Measurements from ENCODE around the gene LRRC43.

The LRRC43 gene

GRCh38 chr12:122158700-122159285 lies 24.1 kb upstream of the LRRC43 start:
- TF ChIP-seq CTCF (IDR thresholded peaks at IDR 0.05; ENCODE audit: insufficient read depth, missing control alignments), result no peak
- no peak for FAIRE-seq
- no peak for DNase-seq (ENCODE audit: insufficient read length, low spot score)

- DNase-seq (ENCODE audit: insufficient read length, low spot score), result no peak
- FAIRE-seq, result no peak
- TF ChIP-seq CTCF (IDR thresholded peaks at IDR 0.05; ENCODE audit: insufficient read depth, missing control alignments), result no peak
Measured at GRCh38 chr12:122159882-122160281, 23.0 kb upstream of the LRRC43 start.

GRCh38 chr12:122160761-122161160 lies 22.2 kb upstream of the LRRC43 start:
- no peak for FAIRE-seq
- DNase-seq (ENCODE audit: insufficient read length, low spot score), result no peak
- TF ChIP-seq CTCF (IDR thresholded peaks at IDR 0.05; ENCODE audit: insufficient read depth, missing control alignments), result no peak

- TF ChIP-seq CTCF (IDR thresholded peaks at IDR 0.05; ENCODE audit: insufficient read depth, missing control alignments), result no peak
- no peak for DNase-seq (ENCODE audit: insufficient read length, low spot score)
- no peak for FAIRE-seq
Measured at GRCh38 chr12:122161682-122162081, 21.2 kb upstream of the LRRC43 start.

- FAIRE-seq (no peak), DNase-seq (ENCODE audit: insufficient read length, low spot score) (no peak)
- TF ChIP-seq CTCF (IDR thresholded peaks at IDR 0.05; ENCODE audit: insufficient read depth, missing control alignments), result no peak
Measured at GRCh38 chr12:122162976-122163375, 19.9 kb upstream of the LRRC43 start.

GRCh38 chr12:122166422-122167349 lies 16.2 kb upstream of the LRRC43 start:
- no peak for DNase-seq (ENCODE audit: insufficient read length, low spot score)
- no peak for TF ChIP-seq CTCF (IDR thresholded peaks at IDR 0.05; ENCODE audit: insufficient read depth, missing control alignments)
- no peak for FAIRE-seq

Measured in D721Med (cell line).